Cardiac muscle cell (in vitro differentiated cells and primary cell): ENCODE data around the gene USP54. TPM values are rescaled to one million over a fixed set of nuclear protein-coding genes. Genes with fewer than 3 reads are reported as not detected.

Experiments
- DNase-seq, 2 donors: peaks; one replicate each; pipeline versions ENCODE4 v3.0.0 to v3.0.0-alpha.2; 2010 to 2017; ENCODE audit warnings: low read depth in 1 of 2, low spot score in 1 of 2
- H3K27ac ChIP-seq: fragments of 200-600 bp; sonication (generic); 2 replicates; pipeline ENCODE4 v1.5.1; 2016
- H3K27me3 ChIP-seq: fragments of 200-600 bp; sonication (generic); 2 replicates; pipeline ENCODE4 v1.6.0; 2016; ENCODE audit warnings: control low read depth
- H3K36me3 ChIP-seq: fragments of 200-600 bp; sonication (generic); 2 replicates; pipeline ENCODE4 v1.5.1; 2016; ENCODE audit warnings: control low read depth
- H3K4me1 ChIP-seq: fragments of 200-600 bp; sonication (generic); 2 replicates; pipeline ENCODE4 v1.8.1; 2017; ENCODE audit warnings: low read depth, mild to moderate bottlenecking, mixed run types
- H3K4me3 ChIP-seq: fragments of 200-600 bp; sonication (generic); 2 replicates; pipeline ENCODE4 v1.5.1; 2016; ENCODE audit warnings: mild to moderate bottlenecking
- H3K9me3 ChIP-seq: fragments of 200-600 bp; sonication (generic); 2 replicates; pipeline ENCODE4 v1.5.1; 2017; ENCODE audit warnings: low read depth, mild to moderate bottlenecking, control low read depth
- polyA plus RNA-seq: library from polyadenylated mRNA; unstranded; fragments of >200 nt; fragmentation: Nextera tagmentation; extraction: Ambion mirVana; gene quantifications from 2 replicates; pipeline ENCODE4 v1.2.1, GENCODE V29; 2016
- total RNA-seq: library from RNA; depleted of rRNA; stranded (reverse); fragments of >200 nt; gene quantifications from 2 replicates; pipeline ENCODE4 v1.2.3, GENCODE V29; 2016
- TF ChIP-seq, protein P1 (sequence below): IDR thresholded peaks from 2 replicates; pipeline ENCODE4 v1.5.1; 2012; ENCODE audit warnings: low read depth, mild to moderate bottlenecking, low read length

Gene USP54, protein sequence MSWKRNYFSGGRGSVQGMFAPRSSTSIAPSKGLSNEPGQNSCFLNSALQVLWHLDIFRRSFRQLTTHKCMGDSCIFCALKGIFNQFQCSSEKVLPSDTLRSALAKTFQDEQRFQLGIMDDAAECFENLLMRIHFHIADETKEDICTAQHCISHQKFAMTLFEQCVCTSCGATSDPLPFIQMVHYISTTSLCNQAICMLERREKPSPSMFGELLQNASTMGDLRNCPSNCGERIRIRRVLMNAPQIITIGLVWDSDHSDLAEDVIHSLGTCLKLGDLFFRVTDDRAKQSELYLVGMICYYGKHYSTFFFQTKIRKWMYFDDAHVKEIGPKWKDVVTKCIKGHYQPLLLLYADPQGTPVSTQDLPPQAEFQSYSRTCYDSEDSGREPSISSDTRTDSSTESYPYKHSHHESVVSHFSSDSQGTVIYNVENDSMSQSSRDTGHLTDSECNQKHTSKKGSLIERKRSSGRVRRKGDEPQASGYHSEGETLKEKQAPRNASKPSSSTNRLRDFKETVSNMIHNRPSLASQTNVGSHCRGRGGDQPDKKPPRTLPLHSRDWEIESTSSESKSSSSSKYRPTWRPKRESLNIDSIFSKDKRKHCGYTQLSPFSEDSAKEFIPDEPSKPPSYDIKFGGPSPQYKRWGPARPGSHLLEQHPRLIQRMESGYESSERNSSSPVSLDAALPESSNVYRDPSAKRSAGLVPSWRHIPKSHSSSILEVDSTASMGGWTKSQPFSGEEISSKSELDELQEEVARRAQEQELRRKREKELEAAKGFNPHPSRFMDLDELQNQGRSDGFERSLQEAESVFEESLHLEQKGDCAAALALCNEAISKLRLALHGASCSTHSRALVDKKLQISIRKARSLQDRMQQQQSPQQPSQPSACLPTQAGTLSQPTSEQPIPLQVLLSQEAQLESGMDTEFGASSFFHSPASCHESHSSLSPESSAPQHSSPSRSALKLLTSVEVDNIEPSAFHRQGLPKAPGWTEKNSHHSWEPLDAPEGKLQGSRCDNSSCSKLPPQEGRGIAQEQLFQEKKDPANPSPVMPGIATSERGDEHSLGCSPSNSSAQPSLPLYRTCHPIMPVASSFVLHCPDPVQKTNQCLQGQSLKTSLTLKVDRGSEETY (N-terminal part only)
- 9.4 and 12.4 TPM in 2 replicates for total RNA-seq
- 9.6 and 10.6 TPM in 2 replicates for polyA plus RNA-seq

DNA sequence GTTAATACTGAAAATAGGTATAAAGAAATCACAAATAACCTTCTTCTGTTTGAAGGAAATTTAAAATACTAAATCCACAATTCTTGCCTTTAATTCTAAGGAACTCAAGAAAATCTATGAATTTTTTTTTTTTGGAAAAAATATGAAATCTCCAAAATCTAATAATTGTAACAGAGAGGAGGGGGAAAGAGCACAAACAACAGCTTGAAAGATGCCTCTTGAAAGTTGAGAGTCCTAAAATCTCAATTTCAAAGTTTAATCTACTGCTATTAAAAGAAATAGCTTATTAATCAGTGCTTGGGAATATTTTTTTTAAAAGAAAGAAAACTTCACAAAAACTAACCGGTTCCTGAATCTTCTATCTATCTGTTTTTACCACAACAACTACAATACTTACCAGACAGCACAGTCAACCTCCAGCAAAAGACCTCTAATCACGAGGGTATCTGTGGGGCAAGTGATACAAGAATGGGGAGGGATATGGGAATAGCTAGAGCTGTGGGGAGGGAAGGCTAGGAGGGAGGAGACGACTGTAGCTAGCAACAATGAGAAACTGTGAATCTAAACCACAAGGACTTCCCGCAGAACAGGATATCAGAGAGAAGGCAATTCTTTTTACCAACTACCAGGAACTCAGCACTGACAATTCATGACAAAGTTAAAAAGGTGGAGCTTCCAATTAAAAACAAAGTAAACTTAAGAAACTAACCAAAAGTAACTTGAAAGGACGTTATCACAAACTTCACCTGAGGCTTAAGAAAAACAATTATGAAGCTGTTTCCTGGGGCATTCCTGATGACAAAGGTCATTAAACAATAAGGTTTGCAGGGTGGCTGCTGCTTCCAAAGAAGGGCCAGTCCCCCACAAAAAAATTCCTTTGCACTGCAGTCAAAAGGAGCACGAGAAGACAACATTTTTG is at the start of gene USP54:
Gene USP54 (minus strand): TSS at position 462 of the 919 bp plus-strand sequence. CDS start 15,684 bp downstream, outside the sequence.
- H3K27ac ChIP-seq, result peak within 1 kb of the TSS; percentile 67
- H3K9me3 ChIP-seq, result no peaks in the 10 kb centered on the region
- DNase-seq, result peak; percentile 25 to 82
- H3K27me3 ChIP-seq, result no peaks in the 10 kb centered on the region
- no peak within 1 kb of the TSS for H3K4me3 ChIP-seq
- TF ChIP-seq, protein P1, sequence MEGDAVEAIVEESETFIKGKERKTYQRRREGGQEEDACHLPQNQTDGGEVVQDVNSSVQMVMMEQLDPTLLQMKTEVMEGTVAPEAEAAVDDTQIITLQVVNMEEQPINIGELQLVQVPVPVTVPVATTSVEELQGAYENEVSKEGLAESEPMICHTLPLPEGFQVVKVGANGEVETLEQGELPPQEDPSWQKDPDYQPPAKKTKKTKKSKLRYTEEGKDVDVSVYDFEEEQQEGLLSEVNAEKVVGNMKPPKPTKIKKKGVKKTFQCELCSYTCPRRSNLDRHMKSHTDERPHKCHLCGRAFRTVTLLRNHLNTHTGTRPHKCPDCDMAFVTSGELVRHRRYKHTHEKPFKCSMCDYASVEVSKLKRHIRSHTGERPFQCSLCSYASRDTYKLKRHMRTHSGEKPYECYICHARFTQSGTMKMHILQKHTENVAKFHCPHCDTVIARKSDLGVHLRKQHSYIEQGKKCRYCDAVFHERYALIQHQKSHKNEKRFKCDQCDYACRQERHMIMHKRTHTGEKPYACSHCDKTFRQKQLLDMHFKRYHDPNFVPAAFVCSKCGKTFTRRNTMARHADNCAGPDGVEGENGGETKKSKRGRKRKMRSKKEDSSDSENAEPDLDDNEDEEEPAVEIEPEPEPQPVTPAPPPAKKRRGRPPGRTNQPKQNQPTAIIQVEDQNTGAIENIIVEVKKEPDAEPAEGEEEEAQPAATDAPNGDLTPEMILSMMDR, result no peak
- H3K4me1 ChIP-seq, result peaks cover 21% of the 10 kb centered on the region
- H3K36me3 ChIP-seq, result no peaks in the 10 kb centered on the region

DNA sequence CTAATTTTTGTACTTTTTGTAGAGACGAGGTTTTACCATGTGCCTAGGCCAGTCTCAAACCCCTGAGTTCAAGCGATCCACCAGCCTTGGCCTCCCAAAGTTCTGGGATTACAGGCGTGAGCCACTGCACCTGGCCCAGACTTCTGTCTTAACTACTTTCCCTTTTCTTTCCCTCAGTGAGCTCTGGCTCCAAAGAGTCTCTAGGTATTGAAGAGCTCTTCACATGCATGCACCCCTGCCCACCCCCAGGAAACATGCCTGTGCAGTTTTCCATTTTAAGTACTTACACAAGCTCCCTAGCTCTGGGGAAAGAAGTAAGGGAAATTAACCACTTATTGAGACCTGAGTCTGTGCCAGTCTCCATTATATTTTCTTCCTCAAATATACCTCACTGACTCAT is 48.1 kb upstream of the USP54 start:
- no peaks in the 10 kb centered on the region for H3K9me3 ChIP-seq
- H3K27me3 ChIP-seq, result no peaks in the 10 kb centered on the region
- H3K36me3 ChIP-seq, result no peaks in the 10 kb centered on the region
- no peak for DNase-seq
- TF ChIP-seq, protein P1, result no peak
- H3K4me1 ChIP-seq, result peaks cover 21% of the 10 kb centered on the region
- no peak overlapping the region for H3K4me3 ChIP-seq
- H3K27ac ChIP-seq, result no peak overlapping the region

DNA sequence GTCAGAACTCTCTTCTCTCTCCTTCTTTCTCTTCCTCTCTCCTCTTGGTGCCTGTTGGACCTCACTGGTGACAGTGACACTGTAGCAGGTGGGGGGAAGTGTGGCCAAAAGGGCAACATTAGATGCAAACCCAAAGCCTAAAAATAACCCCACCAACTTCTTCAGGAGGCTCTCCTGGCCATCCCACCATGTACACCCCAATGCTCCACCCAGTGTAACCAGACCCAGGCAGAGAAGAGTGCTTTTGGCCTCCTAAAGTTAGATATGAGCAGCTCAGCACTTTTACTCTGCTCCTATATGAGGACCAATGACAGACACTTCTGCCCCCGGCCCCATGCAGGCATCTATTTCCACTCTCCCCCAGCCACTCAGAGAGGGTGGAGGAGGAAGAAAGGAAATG is 44.6 kb upstream of the USP54 start:
- Histone ChIP-seq H3K27ac (no peak overlapping the region), H3K36me3 (no peaks in the 10 kb centered on the region), H3K9me3 (no peaks in the 10 kb centered on the region), H3K27me3 (no peaks in the 10 kb centered on the region), H3K4me1 (peaks cover 10% of the 10 kb centered on the region), H3K4me3 (no peak overlapping the region)
- TF ChIP-seq, protein P1, result no peak
- no peak for DNase-seq

DNA sequence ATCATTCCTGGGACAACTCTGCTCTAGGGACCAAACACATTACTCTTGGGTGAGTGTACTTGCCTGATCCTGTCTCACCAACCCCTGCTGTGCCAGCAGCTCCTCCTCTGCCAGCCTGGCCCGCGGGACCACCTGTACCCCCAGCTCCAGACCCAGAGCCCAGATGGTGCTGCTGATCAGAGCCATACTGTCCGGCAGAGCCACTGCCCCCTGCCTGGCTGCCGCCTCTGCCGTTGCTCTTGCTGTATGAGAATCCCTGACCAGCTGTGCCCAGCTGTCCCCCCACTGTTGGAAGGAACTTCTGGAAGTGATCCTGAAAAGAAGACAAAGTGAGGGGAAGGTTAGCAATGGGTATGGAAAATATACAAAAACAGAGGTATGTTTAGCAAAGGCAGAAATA is 43.3 kb upstream of the USP54 start:
- TF ChIP-seq, protein P1, result no peak
- no peaks in the 10 kb centered on the region for H3K27me3 ChIP-seq
- DNase-seq, result no peak
- H3K36me3 ChIP-seq, result no peaks in the 10 kb centered on the region
- H3K27ac ChIP-seq, result no peak overlapping the region
- H3K4me3 ChIP-seq, result no peak overlapping the region
- no peaks in the 10 kb centered on the region for H3K9me3 ChIP-seq
- H3K4me1 ChIP-seq, result peaks cover 8% of the 10 kb centered on the region
